HepG2 (cell line): Measurements from ENCODE around the gene GADD45GIP1. TPM values are rescaled to one million over a fixed set of nuclear protein-coding genes. Genes with fewer than 3 reads are reported as not detected.

Experiments used
- ASH2L ChIP-seq: fragments of 300-600, 200-600 bp; sonication (generic); IDR thresholded peaks from 2 replicates; pipeline ENCODE4 v1.7.0; 2017; ENCODE audit warnings: low read depth, mild to moderate bottlenecking, moderate library complexity, mixed read lengths, low read length; ENCODE audit not compliant: insufficient read length
- MAF1 ChIP-seq: sonication (generic); formaldehyde crosslinking; IDR thresholded peaks from 2 replicates; pipeline ENCODE4 v1.5.0; 2020; ENCODE audit warnings: missing genetic modification reagents, borderline replicate concordance
- MZF1 ChIP-seq: sonication (generic); formaldehyde crosslinking; IDR thresholded peaks from 2 replicates; pipeline ENCODE4 v1.8.1; 2023; ENCODE audit warnings: mild to moderate bottlenecking, missing genetic modification reagents, borderline replicate concordance
- NFIB ChIP-seq: sonication (generic); formaldehyde crosslinking; IDR thresholded peaks from 2 replicates; pipeline ENCODE4 v1.9.0; 2021; ENCODE audit warnings: missing genetic modification reagents, mild to moderate bottlenecking, borderline replicate concordance
- NFKBIZ ChIP-seq: IDR thresholded peaks from 2 replicates; pipeline ENCODE4 v1.6.1; 2018; ENCODE audit warnings: missing genetic modification reagents, missing compliant biosample characterization
- PAWR ChIP-seq: sonication (generic); formaldehyde crosslinking; IDR thresholded peaks from 2 replicates; pipeline ENCODE4 v1.4.0; 2020; ENCODE audit warnings: missing genetic modification reagents, mild to moderate bottlenecking, borderline replicate concordance
- polyA plus RNA-seq, 8 experiments: library from polyadenylated mRNA; depleted of rRNA in 3 of 8; stranded (reverse) in 7 of 8; unstranded in 1 of 8; fragments of >200 nt; fragmentation: Illumina TruSeq in 4 of 8; extraction: Trizol in 4 of 8; gene quantifications; 2 replicates each; pipeline versions ENCODE4 v1.2.1 to v1.2.3, GENCODE V29; 2011 to 2016; ENCODE audit warnings: low read depth in 4 of 8, missing spikeins in 1 of 8, mixed read lengths in 1 of 8; ENCODE audit not compliant: insufficient read depth in 1 of 8
- total RNA-seq, 5 experiments: library from RNA; depleted of rRNA; stranded (reverse); fragments of >200 nt; fragmentation: Illumina TruSeq; extraction: Trizol; gene quantifications; 2 replicates each; pipeline ENCODE4 v1.2.3, GENCODE V29; 2016; ENCODE audit warnings: low read depth in 1 of 5
- TF ChIP-seq, protein P1 (sequence below): sonication (generic); formaldehyde crosslinking; IDR thresholded peaks from 2 replicates; pipeline ENCODE4 v1.4.0; 2020; ENCODE audit warnings: mild to moderate bottlenecking, missing genetic modification reagents
- TF ChIP-seq, protein P2 (sequence below): sonication (generic); formaldehyde crosslinking; IDR thresholded peaks from 2 replicates; pipeline ENCODE4 v1.5.0; 2020; ENCODE audit warnings: mild to moderate bottlenecking, missing genetic modification reagents, borderline replicate concordance
- TF ChIP-seq, protein P3 (sequence below): IDR thresholded peaks from 2 replicates; pipeline ENCODE4 v1.6.1; 2016

GADD45GIP1 gene
- total and polyA plus RNA-seq, 2 of the 13 experiments (the other 11 are each of a cell fraction or from before 2014, with no cell fraction given): 24.6 to 30.7 TPM

DNA sequence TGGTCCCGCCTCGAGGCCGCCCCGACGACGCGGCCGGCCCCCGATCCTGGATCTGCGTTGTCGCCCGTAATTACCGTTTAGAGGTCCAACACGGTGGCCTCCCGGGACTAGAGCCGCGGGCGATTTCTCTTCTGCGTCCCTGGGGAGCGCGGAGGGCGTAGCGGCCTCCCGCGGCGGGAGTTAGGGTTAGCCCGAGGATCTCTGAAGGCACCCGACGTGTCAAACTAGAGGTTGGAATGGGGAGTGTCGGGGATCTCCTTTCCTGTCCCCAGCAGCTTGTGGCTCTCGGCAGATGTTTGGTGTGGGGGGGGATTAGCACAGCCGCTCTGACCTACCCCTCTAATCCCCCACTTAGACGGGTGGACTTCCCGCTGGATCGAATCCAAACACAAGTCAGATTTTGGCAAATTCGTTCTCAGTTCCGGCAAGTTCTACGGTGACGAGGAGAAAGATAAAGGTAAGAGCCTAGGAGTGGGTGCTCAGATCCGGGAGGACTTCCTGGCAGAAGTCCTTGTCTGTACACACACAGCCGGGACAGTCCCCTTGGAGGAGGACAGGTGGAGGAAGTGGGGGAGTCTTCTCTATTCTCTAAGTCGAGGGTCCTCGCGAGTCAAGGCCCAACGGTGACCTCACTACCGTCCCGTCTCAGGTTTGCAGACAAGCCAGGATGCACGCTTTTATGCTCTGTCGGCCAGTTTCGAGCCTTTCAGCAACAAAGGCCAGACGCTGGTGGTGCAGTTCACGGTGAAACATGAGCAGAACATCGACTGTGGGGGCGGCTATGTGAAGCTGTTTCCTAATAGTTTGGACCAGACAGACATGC lies 18.0 kb downstream of the GADD45GIP1 start (continued):
- TF ChIP-seq NFKBIZ (CRISPR knock-in tag) (no peak), MAF1 (CRISPR knock-in tag) (no peak), NFIB (CRISPR knock-in tag) (no peak), PAWR (CRISPR knock-in tag) (no peak), ASH2L (peak; percentile 76), MZF1 (CRISPR knock-in tag) (no peak)
- TF ChIP-seq, protein P1, sequence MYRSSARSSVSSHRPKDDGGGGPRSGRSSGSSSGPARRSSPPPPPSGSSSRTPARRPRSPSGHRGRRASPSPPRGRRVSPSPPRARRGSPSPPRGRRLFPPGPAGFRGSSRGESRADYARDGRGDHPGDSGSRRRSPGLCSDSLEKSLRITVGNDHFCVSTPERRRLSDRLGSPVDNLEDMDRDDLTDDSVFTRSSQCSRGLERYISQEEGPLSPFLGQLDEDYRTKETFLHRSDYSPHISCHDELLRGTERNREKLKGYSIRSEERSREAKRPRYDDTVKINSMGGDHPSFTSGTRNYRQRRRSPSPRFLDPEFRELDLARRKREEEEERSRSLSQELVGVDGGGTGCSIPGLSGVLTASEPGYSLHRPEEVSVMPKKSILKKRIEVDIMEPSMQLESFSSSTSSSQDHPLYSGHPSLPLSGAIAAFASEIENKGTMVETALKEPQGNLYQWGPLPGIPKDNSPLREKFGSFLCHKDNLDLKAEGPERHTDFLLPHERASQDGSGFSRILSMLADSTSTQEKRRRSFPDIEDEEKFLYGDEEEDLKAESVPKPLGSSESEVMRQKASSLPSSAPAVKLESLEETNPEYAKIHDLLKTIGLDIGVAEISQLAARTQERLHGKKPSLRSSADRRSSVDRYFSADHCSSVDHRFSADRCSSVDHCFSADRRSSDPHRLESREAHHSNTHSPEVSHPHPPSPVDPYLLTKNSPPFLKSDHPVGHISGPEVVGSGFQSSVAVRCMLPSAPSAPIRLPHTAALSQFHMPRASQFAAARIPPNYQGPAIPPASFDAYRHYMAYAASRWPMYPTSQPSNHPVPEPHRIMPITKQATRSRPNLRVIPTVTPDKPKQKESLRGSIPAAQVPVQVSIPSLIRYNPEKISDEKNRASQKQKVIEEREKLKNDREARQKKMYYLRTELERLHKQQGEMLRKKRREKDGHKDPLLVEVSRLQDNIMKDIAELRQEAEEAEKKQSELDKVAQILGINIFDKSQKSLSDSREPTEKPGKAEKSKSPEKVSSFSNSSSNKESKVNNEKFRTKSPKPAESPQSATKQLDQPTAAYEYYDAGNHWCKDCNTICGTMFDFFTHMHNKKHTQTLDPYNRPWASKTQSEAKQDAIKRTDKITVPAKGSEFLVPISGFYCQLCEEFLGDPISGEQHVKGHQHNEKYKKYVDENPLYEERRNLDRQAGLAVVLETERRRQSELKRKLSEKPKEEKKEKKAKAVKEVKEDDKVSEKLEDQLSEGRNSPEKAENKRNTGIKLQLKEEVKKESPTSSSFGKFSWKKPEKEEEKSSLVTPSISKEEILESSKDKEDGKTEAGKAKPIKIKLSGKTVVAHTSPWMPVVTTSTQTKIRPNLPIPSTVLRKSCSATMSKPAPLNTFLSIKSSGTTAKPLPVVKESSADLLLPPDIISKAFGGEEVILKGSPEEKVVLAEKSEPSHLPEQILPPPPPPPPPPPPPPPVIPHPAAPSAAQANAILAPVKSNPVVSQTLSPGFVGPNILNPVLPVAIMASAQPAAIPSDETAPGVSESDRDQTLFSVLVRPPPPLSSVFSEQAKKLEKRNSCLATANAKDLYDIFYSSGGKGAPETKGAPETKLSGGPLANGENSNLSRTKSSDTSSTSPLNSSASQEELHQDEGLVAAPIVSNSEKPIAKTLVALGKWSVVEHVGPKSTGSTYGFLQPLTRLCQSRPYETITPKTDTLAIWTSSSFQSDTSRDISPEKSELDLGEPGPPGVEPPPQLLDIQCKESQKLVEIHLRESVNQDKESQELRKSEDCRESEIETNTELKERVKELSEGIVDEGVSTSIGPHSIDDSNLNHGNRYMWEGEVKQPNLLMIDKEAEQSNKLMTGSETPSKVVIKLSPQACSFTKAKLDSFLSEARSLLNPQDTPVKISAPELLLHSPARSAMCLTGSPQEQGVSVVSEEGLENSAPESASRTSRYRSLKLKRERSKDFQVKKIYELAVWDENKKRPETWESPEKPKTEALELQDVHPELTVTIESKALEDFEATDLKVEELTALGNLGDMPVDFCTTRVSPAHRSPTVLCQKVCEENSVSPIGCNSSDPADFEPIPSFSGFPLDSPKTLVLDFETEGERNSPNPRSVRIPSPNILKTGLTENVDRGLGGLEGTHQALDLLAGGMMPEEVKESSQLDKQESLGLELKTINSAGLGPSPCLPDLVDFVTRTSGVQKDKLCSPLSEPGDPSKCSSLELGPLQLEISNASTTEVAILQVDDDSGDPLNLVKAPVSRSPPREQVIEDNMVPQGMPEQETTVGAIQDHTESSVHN (CRISPR knock-in tag): no peak
- TF ChIP-seq, protein P2, sequence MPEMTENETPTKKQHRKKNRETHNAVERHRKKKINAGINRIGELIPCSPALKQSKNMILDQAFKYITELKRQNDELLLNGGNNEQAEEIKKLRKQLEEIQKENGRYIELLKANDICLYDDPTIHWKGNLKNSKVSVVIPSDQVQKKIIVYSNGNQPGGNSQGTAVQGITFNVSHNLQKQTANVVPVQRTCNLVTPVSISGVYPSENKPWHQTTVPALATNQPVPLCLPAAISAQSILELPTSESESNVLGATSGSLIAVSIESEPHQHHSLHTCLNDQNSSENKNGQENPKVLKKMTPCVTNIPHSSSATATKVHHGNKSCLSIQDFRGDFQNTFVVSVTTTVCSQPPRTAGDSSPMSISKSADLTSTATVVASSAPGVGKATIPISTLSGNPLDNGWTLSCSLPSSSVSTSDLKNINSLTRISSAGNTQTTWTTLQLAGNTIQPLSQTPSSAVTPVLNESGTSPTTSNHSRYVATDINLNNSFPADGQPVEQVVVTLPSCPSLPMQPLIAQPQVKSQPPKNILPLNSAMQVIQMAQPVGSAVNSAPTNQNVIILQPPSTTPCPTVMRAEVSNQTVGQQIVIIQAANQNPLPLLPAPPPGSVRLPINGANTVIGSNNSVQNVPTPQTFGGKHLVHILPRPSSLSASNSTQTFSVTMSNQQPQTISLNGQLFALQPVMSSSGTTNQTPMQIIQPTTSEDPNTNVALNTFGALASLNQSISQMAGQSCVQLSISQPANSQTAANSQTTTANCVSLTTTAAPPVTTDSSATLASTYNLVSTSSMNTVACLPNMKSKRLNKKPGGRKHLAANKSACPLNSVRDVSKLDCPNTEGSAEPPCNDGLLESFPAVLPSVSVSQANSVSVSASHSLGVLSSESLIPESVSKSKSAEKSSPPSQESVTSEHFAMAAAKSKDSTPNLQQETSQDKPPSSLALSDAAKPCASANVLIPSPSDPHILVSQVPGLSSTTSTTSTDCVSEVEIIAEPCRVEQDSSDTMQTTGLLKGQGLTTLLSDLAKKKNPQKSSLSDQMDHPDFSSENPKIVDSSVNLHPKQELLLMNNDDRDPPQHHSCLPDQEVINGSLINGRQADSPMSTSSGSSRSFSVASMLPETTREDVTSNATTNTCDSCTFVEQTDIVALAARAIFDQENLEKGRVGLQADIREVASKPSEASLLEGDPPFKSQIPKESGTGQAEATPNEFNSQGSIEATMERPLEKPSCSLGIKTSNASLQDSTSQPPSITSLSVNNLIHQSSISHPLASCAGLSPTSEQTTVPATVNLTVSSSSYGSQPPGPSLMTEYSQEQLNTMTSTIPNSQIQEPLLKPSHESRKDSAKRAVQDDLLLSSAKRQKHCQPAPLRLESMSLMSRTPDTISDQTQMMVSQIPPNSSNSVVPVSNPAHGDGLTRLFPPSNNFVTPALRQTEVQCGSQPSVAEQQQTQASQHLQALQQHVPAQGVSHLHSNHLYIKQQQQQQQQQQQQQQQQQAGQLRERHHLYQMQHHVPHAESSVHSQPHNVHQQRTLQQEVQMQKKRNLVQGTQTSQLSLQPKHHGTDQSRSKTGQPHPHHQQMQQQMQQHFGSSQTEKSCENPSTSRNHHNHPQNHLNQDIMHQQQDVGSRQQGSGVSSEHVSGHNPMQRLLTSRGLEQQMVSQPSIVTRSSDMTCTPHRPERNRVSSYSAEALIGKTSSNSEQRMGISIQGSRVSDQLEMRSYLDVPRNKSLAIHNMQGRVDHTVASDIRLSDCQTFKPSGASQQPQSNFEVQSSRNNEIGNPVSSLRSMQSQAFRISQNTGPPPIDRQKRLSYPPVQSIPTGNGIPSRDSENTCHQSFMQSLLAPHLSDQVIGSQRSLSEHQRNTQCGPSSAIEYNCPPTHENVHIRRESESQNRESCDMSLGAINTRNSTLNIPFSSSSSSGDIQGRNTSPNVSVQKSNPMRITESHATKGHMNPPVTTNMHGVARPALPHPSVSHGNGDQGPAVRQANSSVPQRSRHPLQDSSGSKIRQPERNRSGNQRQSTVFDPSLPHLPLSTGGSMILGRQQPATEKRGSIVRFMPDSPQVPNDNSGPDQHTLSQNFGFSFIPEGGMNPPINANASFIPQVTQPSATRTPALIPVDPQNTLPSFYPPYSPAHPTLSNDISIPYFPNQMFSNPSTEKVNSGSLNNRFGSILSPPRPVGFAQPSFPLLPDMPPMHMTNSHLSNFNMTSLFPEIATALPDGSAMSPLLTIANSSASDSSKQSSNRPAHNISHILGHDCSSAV (CRISPR knock-in tag): 0 out of 2 replicates have a peak, but pooled peaks have one; percentile 22
- TF ChIP-seq, protein P3, sequence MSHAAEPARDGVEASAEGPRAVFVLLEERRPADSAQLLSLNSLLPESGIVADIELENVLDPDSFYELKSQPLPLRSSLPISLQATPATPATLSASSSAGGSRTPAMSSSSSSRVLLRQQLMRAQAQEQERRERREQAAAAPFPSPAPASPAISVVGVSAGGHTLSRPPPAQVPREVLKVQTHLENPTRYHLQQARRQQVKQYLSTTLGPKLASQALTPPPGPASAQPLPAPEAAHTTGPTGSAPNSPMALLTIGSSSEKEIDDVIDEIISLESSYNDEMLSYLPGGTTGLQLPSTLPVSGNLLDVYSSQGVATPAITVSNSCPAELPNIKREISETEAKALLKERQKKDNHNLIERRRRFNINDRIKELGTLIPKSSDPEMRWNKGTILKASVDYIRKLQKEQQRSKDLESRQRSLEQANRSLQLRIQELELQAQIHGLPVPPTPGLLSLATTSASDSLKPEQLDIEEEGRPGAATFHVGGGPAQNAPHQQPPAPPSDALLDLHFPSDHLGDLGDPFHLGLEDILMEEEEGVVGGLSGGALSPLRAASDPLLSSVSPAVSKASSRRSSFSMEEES (CRISPR knock-in tag): no peak
